GM20000 (cell line): Measurements from ENCODE around the gene ARHGEF3.

Experiments
- DNase-seq: peaks from one replicate; pipeline ENCODE4 v3.0.0; 2012; ENCODE audit warnings: low spot score
- TF ChIP-seq, protein P1 (sequence below): IDR thresholded peaks from 2 replicates; pipeline ENCODE4 v1.5.1; 2012; ENCODE audit warnings: mild to moderate bottlenecking, control low read depth; ENCODE audit errors: extremely low read depth, missing control alignments

ARHGEF3 gene

GRCh38 chr3:56784448-56785001, 17.2 kb downstream of the ARHGEF3 start:
- TF ChIP-seq, protein P1, sequence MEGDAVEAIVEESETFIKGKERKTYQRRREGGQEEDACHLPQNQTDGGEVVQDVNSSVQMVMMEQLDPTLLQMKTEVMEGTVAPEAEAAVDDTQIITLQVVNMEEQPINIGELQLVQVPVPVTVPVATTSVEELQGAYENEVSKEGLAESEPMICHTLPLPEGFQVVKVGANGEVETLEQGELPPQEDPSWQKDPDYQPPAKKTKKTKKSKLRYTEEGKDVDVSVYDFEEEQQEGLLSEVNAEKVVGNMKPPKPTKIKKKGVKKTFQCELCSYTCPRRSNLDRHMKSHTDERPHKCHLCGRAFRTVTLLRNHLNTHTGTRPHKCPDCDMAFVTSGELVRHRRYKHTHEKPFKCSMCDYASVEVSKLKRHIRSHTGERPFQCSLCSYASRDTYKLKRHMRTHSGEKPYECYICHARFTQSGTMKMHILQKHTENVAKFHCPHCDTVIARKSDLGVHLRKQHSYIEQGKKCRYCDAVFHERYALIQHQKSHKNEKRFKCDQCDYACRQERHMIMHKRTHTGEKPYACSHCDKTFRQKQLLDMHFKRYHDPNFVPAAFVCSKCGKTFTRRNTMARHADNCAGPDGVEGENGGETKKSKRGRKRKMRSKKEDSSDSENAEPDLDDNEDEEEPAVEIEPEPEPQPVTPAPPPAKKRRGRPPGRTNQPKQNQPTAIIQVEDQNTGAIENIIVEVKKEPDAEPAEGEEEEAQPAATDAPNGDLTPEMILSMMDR = no peak
- DNase-seq = no peak

DNA sequence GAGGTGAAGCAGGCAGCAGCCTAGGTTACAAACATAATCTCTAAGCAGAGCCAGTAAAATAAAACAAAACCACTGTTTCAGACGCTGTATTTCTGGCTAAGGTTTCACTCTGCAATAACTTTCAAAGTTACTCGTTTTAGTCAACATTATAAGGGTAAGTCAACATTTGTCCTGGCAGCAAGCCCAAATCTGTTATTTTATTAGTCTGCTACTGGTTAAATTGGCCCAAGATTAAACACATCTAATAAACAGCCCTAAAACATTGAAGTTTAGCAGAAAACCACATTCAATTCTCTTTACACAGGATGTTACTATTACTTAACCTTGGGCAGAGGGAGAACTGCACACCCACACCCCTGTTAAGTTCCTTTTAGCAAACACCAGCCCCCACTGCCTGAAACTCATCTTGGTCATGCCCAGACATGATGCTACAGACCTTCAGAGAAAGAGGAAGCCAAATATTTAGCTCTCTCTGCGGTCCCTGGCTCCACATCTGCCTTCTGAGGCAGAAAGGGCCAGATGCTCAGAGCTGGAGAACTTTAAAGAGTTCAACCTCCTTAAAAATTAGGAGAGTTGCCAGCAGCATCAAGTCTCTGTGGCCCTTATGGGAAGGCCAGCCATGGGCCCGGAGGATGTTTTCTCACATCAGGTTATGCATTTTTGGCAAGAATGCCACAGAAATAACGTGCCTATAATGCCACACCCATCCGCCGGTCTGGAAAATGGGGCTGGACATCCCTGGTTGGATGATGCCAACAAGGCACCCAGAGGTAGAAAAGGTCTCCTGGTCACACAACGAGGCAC, 17.9 kb downstream of the ARHGEF3 start:
- TF ChIP-seq, protein P1 = no peak
- DNase-seq = peak; percentile 83

GRCh38 chr3:56782906-56783305, 18.8 kb downstream of the ARHGEF3 start:
- DNase-seq = no peak
- TF ChIP-seq, protein P1 = no peak

GRCh38 chr3:56782215-56782614, 19.5 kb downstream of the ARHGEF3 start:
- no peak for DNase-seq
- TF ChIP-seq, protein P1 = no peak

DNA sequence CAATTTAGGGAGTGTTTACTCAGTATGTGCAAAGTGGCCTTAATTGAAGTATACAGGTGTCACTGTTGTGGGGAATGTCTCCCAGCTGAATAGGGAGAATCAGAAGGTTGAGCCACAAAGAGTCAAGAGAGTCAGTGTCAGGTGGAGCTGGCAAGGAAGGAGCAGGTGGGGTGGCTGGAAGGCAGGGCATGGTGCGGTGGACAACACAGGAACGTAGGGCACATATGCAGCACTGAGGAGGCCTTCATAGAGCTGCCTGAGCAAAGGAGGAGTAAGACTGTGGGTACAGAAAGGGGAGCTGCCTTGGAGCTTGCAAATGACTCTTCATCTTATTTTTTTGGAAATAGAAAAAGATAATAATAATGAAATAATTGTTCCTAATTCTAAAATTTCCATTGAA, 20.0 kb downstream of the ARHGEF3 start:
- no peak for DNase-seq
- TF ChIP-seq, protein P1 = no peak

GRCh38 chr3:56780936-56781335, 20.8 kb downstream of the ARHGEF3 start:
- TF ChIP-seq, protein P1 = no peak
- DNase-seq = no peak

DNA sequence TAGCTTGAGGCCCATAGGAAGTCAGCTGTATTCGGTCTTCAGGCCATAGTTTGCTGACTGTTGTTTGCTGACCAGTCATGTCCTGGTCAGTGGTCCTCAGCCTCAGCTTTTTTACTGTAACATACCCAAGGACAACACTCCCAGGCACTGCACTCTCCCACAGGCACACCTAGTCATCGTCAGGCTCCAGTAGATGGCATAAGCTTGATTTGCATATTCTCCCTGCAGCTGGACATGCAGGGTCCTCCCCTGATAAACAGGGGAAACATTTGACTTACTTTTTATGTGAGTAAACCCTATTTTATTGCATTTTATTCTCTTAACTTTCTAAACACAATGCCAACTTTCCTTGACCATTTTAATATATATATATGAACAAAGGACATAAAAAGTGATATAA, 22.9 kb downstream of the ARHGEF3 start:
- no peak for DNase-seq
- TF ChIP-seq, protein P1 = no peak
